ENCODE measurements around the gene PHYKPL. TPM values are rescaled to one million over a fixed set of nuclear protein-coding genes. Genes with fewer than 3 reads are reported as not detected.

PHYKPL gene
- total and polyA plus RNA-seq, 2 of the 13 experiments (the other 11 are each of a cell fraction or from before 2014, with no cell fraction given): 18.0 to 78.6 TPM

GRCh38 chr5:178204182-178204934 lies 28.2 kb downstream of the PHYKPL start, which contains the start of gene HNRNPAB (continued):
- TF ChIP-seq ZNF678 (CRISPR knock-in tag; IDR thresholded peaks at IDR 0.05) (peak; percentile 60; the same call in 1 of the 2 replicates), MAF1 (CRISPR knock-in tag; IDR thresholded peaks at IDR 0.05; ENCODE audit: borderline replicate concordance) (peak; percentile 85), ZNF292 (CRISPR knock-in tag; IDR thresholded peaks at IDR 0.05; ENCODE audit: borderline replicate concordance, low read depth) (no peak), KDM2A (CRISPR knock-in tag; IDR thresholded peaks at IDR 0.05; ENCODE audit: borderline replicate concordance, low read depth) (peak; percentile 99), MBD4 (IDR thresholded peaks at IDR 0.05; ENCODE audit: borderline replicate concordance, low read length) (no peak), FIP1L1 (IDR thresholded peaks at IDR 0.05; ENCODE audit: borderline replicate concordance, insufficient read depth, low read depth, low read length) (no peak), TCF7 (IDR thresholded peaks at IDR 0.05; ENCODE audit: low read depth) (no peak), TAF15 (IDR thresholded peaks at IDR 0.05; ENCODE audit: low read depth, low read length, poor library complexity, severe bottlenecking) (peak; percentile 1), NCOA5 (CRISPR knock-in tag; IDR thresholded peaks at IDR 0.05) (no peak), PAXIP1 (CRISPR knock-in tag; conservative IDR thresholded peaks at IDR 0.05) (peak; percentile 33; the same call in 1 of the 2 replicates), CEBPG (CRISPR knock-in tag; IDR thresholded peaks at IDR 0.05) (peak; percentile 4; the same call in 1 of the 2 replicates), HOXA3 (CRISPR knock-in tag; IDR thresholded peaks at IDR 0.05) (peak; percentile 71; the same call in 1 of the 2 replicates), REPIN1 (CRISPR knock-in tag; IDR thresholded peaks at IDR 0.05; ENCODE audit: borderline replicate concordance, low read depth) (peak; percentile 89), TRAFD1 (CRISPR knock-in tag; IDR thresholded peaks at IDR 0.05; ENCODE audit: borderline replicate concordance) (no peak), RARA (CRISPR knock-in tag; IDR thresholded peaks at IDR 0.05) (0 out of 2 replicates have a peak, but pooled peaks have one; percentile 44), ZNF180 (CRISPR knock-in tag; IDR thresholded peaks at IDR 0.05; ENCODE audit: borderline replicate concordance, low read depth) (peak; percentile 26; the same call in 1 of the 2 replicates)
- TF ChIP-seq, protein P1, sequence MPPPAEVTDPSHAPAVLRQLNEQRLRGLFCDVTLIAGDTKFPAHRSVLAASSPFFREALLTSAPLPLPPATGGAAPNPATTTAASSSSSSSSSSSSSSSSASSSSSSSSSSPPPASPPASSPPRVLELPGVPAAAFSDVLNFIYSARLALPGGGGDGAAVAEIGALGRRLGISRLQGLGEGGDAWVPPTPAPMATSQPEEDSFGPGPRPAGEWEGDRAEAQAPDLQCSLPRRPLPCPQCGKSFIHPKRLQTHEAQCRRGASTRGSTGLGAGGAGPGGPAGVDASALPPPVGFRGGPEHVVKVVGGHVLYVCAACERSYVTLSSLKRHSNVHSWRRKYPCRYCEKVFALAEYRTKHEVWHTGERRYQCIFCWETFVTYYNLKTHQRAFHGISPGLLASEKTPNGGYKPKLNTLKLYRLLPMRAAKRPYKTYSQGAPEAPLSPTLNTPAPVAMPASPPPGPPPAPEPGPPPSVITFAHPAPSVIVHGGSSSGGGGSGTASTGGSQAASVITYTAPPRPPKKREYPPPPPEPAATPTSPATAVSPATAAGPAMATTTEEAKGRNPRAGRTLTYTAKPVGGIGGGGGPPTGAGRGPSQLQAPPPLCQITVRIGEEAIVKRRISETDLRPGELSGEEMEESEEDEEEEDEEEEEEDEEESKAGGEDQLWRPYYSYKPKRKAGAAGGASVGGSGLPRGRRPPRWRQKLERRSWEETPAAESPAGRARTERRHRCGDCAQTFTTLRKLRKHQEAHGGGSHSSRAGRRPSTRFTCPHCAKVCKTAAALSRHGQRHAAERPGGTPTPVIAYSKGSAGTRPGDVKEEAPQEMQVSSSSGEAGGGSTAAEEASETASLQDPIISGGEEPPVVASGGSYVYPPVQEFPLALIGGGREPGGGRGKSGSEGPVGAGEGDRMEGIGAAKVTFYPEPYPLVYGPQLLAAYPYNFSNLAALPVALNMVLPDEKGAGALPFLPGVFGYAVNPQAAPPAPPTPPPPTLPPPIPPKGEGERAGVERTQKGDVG (CRISPR knock-in tag; IDR thresholded peaks at IDR 0.05; ENCODE audit: borderline replicate concordance): peak; percentile 93
- TF ChIP-seq, protein P2, sequence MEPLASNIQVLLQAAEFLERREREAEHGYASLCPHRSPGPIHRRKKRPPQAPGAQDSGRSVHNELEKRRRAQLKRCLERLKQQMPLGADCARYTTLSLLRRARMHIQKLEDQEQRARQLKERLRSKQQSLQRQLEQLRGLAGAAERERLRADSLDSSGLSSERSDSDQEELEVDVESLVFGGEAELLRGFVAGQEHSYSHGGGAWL (CRISPR knock-in tag; IDR thresholded peaks at IDR 0.05): peak; percentile 95
